Suprapubic skin (tissue), 4 donors: Measurements from ENCODE around the gene DDAH1. TPM values are rescaled to one million over a fixed set of nuclear protein-coding genes. Genes with fewer than 3 reads are reported as not detected.

ENCODE experiments used
- DNase-seq, 2 donors: peaks; one replicate each; pipeline ENCODE4 v3.0.0-alpha.2; 2019; ENCODE audit warnings: low spot score in 2 of 2
- H3K27ac ChIP-seq: fragments of 200-600 bp; sonication (generic); one replicate; pipeline ENCODE4 v1.5.1; 2019
- H3K27me3 ChIP-seq: fragments of 200-600 bp; sonication (generic); one replicate; pipeline ENCODE4 v1.5.1; 2019
- H3K36me3 ChIP-seq: fragments of 200-600 bp; sonication (generic); one replicate; pipeline ENCODE4 v1.5.1; 2019
- H3K4me1 ChIP-seq: fragments of 200-600 bp; sonication (generic); one replicate; pipeline ENCODE4 v1.5.1; 2019
- H3K4me3 ChIP-seq: fragments of 200-600 bp; sonication (generic); one replicate; pipeline ENCODE4 v1.5.1; 2019; ENCODE audit warnings: mild to moderate bottlenecking
- H3K9me3 ChIP-seq: fragments of 200-600 bp; sonication (generic); one replicate; pipeline ENCODE4 v1.5.1; 2019
- CTCF ChIP-seq, 2 donors: fragments of 200-600 bp in 1 of 2; fragments of 450-650 bp in 1 of 2; sonication (generic) in 1 of 2; IDR thresholded peaks; one replicate each; pipeline ENCODE4 v1.5.1; 2016 to 2019; ENCODE audit warnings: antibody characterized with exemption in 2 of 2, mild to moderate bottlenecking in 1 of 2, moderate library complexity in 1 of 2
- EP300 ChIP-seq: sonication (generic); formaldehyde crosslinking; IDR thresholded peaks from one replicate; pipeline ENCODE4 v1.6.1; 2017; ENCODE audit warnings: antibody characterized with exemption
- POLR2A ChIP-seq, 2 donors: fragments of 450-650 bp; IDR thresholded peaks; one replicate each; pipeline ENCODE4 v1.6.1; 2017; ENCODE audit warnings: antibody characterized with exemption in 2 of 2, mild to moderate bottlenecking in 2 of 2, moderate library complexity in 2 of 2
- POLR2AphosphoS5 ChIP-seq, 3 donors: sonication (generic); formaldehyde crosslinking; IDR thresholded peaks; one replicate each; pipeline ENCODE4 v1.6.1; 2017; ENCODE audit warnings: antibody characterized with exemption in 3 of 3
- WGBS: methylation state at CpG from one replicate; pipeline ENCODE4 v1.1.5; 2018; 5-methylcytosine and 5-hydroxymethylcytosine counted together
- total RNA-seq, 4 donors: library from RNA; depleted of rRNA; stranded (reverse); fragments of >200 nt; gene quantifications; one replicate each; pipeline ENCODE4 v1.1.0, GENCODE V29; 2016

DDAH1 gene
- total RNA-seq, 4 donors from 2014 or later: 10.4 to 19.6 (median 15.5) TPM

- WGBS: 100% methylated on average over 2 of the region's 2 CpGs
- Histone ChIP-seq H3K27ac (no peak overlapping the region), H3K36me3 (no peaks in the 10 kb centered on the region), H3K27me3 (no peaks in the 10 kb centered on the region), H3K9me3 (no peaks in the 10 kb centered on the region), H3K4me1 (peaks cover 7% of the 10 kb centered on the region), H3K4me3 (no peak overlapping the region)
- DNase-seq: no peak
- TF ChIP-seq POLR2A (IDR thresholded peaks at IDR 0.05) (no peak), EP300 (no peak), POLR2AphosphoS5 (IDR thresholded peaks at IDR 0.05) (no peak), CTCF (IDR thresholded peaks at IDR 0.05) (no peak)
Observed at GRCh38 chr1:85290826-85291225, 174.1 kb downstream of the DDAH1 start.

GRCh38 chr1:85289848-85290335 is 175.1 kb downstream of the DDAH1 start:
- no peaks in the 10 kb centered on the region for H3K9me3 ChIP-seq
- H3K4me1 ChIP-seq: peaks cover 7% of the 10 kb centered on the region
- H3K36me3 ChIP-seq: no peaks in the 10 kb centered on the region
- WGBS: 74% methylated on average over 4 of the region's 4 CpGs
- TF ChIP-seq POLR2AphosphoS5 (IDR thresholded peaks at IDR 0.05) (no peak), EP300 (no peak), POLR2A (IDR thresholded peaks at IDR 0.05) (no peak), CTCF (IDR thresholded peaks at IDR 0.05) (no peak)
- DNase-seq: no peak
- H3K27me3 ChIP-seq: no peaks in the 10 kb centered on the region
- no peak overlapping the region for H3K4me3 ChIP-seq
- H3K27ac ChIP-seq: peak overlapping the region; percentile 53

- no peak for TF ChIP-seq POLR2A (IDR thresholded peaks at IDR 0.05)
- no peak for TF ChIP-seq CTCF (IDR thresholded peaks at IDR 0.05)
- TF ChIP-seq EP300: no peak
- peak overlapping the region; percentile 53 for H3K27ac ChIP-seq
- H3K36me3 ChIP-seq: no peaks in the 10 kb centered on the region
- WGBS: 81% methylated on average over 9 of the region's 9 CpGs
- H3K9me3 ChIP-seq: no peaks in the 10 kb centered on the region
- no peak for DNase-seq
- H3K4me1 ChIP-seq: peaks cover 7% of the 10 kb centered on the region
- no peaks in the 10 kb centered on the region for H3K27me3 ChIP-seq
- H3K4me3 ChIP-seq: no peak overlapping the region
Observed at GRCh38 chr1:85289207-85289847, 175.6 kb downstream of the DDAH1 start.

GRCh38 chr1:85284202-85284601 is 180.8 kb downstream of the DDAH1 start:
- 100% methylated on average over 2 of the region's 2 CpGs for WGBS
- DNase-seq: no peak
- no peaks in the 10 kb centered on the region for H3K27me3 ChIP-seq
- H3K27ac ChIP-seq: no peak overlapping the region
- no peaks in the 10 kb centered on the region for H3K36me3 ChIP-seq
- peaks cover 24% of the 10 kb centered on the region for H3K4me1 ChIP-seq
- no peak overlapping the region for H3K4me3 ChIP-seq
- no peaks in the 10 kb centered on the region for H3K9me3 ChIP-seq
- no peak for TF ChIP-seq EP300
- no peak for TF ChIP-seq POLR2AphosphoS5 (IDR thresholded peaks at IDR 0.05)
- TF ChIP-seq CTCF (IDR thresholded peaks at IDR 0.05): no peak
- no peak for TF ChIP-seq POLR2A (IDR thresholded peaks at IDR 0.05)

GRCh38 chr1:85283475-85284199 is 181.3 kb downstream of the DDAH1 start:
- Histone ChIP-seq H3K27me3 (no peaks in the 10 kb centered on the region), H3K9me3 (no peaks in the 10 kb centered on the region), H3K27ac (no peak overlapping the region)

More at GRCh38 chr1:85283475-85284199, 181.3 kb downstream of the DDAH1 start:
- WGBS: 52% methylated on average over 11 of the region's 11 CpGs
- Histone ChIP-seq H3K36me3 (no peaks in the 10 kb centered on the region), H3K4me1 (peaks cover 30% of the 10 kb centered on the region), H3K4me3 (no peak overlapping the region)
- TF ChIP-seq CTCF (IDR thresholded peaks at IDR 0.05) (no peak), EP300 (no peak), POLR2AphosphoS5 (IDR thresholded peaks at IDR 0.05) (no peak), POLR2A (IDR thresholded peaks at IDR 0.05) (no peak)
- peak in 1 of 2 donors; percentile 68 for DNase-seq
